GM21381 (cell line): ENCODE data around the gene MYO5A.
"Not testable (repeated sequence)": the region's sequence is repeated elsewhere in the genome, so short reads cannot be mapped to it uniquely, and the experiment has no call there.

Experiments
- ATAC-seq: cut with Tn5 transposase; IDR thresholded peaks from one replicate; pipeline ENCODE4 v1.9.1; 2021; ENCODE audit warnings: mild to moderate bottlenecking, moderate library complexity; ENCODE audit not compliant: unreplicated experiment

Gene MYO5A

DNA sequence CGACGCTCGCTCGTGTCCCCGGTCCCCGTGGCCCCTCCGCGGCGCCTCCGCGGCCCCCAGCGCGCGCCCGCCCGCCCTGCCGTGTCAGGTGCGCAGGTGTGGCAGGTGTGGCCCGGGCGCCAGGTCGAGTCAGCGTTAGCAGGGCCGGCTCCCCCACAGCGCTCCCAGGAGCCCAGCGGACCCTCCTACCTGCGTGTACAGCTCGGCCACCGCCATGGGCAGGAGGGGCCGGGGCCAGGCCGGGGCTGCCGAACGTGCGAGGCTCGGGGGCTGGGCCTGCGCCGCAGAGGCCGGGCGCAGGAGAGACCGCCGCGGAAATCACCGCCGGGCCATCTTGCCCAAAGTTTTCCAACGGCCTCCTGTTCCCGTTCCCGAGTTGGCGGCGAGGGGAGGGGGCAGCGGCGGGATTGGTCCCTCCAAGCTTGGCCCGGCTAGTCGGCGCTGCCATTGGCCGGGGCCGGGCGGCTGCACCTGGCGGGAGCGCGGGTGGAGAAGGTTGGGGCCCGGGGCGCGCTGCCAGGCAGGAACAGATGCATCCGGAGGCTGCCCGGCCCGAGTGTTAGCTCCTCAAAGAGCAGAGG, 233.2 kb downstream of the MYO5A start, which contains the start of gene MYO5C:
Gene MYO5C (minus strand): TSS at position 384 of the 581 bp plus-strand sequence. CDS start 168 bp downstream, at position 216.
- ATAC-seq, result no peak

DNA sequence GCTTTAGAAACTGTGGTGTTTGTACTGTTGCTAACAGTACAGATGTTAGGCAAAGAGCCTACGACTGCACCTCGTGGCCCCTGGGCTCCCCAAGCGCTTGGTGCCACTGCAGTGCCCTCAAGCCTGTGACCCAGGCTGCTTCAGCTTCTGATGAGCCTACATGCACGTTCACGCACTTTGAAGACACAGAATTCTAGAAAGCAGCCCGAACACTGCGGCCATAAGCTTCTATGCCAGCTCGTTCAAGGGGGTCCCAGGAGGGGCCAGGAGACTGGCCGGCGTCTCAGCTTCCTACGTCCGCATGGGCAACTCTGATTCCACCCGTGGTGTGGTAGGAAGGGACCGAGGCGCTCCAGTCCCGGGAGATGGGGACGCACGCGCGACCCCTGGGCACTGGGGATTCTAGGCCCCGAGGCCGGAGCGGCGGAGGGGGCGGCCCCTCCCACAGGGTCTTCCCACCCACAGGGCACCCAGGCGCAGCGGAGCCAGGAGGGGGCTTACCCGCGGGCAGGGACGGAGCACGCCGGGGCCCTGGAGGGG, 233.7 kb downstream of the MYO5A start:
- no peak for ATAC-seq

DNA sequence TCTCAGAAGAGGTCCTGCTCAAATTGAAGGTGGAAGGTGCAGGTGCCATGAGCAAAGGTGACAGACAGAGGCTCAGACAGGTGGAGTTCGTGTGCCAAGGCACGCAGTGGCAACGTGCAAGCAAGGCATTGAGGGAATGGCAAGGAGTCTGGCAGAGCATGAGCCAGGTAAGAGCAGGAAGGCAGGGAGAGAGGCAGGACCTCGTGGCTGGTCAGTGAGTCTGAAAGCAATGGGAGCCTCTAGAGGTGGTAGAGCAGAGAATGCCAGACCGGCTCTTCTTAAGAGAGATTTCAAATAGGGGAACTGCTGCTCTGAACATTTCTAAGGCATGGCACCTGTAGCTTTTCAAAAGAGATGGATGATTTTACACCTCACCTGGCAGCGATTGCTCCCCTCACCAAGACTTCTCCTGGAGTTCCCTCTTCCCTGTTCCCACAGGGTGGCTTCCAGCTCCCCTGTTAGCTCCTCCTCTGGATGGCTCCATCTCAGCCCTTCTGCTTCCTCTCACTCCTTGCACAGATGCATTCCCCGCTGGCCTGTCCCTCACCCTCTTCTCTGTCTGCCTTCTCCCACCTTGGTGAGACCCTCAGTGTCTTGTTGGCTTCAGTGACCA, 235.8 kb downstream of the MYO5A start:
- ATAC-seq, result no peak

DNA sequence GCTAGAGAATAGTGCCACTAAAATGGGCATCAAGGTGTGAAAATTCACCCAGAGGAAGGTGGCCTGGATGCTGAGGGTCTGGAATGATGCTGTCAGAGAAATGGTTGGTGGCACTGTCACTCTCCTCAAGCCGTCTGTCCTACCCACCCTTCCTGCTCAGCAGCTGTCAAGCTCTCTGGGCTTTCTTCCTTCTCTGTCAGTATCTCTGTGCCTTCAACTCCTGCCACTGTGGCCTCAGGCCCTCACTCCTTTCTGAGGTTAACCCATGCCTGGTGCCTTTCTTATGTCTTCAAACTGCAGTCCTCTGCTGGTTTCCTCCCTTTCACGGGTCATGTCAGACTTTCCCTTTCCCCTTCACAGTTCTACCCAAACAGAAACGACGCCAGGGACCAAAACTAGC, 237.5 kb downstream of the MYO5A start:
- peak; percentile 55 for ATAC-seq

DNA sequence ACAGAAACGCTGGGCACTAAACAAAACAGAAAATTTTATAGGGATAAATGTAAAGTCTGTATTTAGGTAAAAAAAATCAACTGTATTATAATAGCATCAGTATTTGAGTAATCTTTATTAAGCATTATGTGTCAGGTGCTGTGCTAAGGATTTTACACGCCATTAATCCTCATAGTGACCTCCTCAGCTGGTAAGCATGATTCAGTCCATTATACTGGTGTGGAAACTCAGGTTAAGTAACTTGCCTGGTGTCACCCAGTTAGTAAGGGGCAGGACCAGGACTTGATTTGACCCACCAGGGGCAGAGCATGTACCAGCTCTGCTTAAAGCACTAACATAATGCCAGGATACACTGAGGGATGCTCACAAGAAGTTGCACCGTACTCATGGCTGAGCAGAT, 237.9 kb downstream of the MYO5A start:
- no peak for ATAC-seq

DNA sequence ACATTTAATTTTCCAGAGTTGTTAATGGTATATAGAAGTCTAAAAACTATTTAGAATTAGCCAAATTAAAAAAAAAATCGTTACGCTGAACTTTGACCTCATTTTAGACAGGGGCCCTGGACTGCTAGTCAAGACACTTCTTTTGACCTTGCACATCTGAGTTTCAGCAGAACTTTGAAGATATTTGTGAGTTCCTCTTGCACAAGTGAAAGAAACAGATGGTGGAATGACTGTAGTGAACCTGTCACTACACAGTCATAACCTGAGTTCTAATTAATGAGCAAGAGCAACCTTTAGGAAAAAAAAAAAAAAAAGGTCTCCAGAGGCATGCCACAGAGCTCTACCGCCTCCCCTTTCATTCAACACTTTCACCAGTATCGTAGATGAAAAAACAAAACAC, 238.4 kb downstream of the MYO5A start:
- no peak for ATAC-seq

DNA sequence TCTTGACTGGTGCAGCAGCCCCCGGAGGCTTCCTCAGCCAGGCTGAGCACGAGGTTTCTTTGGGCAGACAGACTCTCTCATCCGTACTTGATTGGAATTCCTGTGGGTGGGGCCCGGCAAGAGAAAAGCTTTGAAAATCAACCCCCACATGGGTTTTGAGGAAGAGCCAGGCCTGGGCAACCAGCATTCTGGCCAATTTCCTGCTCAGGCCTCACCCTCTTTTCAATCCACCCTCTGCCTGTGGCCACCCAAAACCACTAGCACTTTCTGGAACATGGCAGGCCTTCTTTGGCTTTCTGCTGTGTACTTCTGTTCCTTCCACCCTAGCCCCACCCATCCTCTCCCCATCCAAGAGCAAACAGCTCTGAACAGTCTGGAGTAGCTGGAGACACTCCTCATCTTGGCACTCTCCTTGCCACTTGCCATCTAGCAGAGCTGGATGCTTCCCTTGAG, 239.0 kb downstream of the MYO5A start:
- ATAC-seq, result no peak

DNA sequence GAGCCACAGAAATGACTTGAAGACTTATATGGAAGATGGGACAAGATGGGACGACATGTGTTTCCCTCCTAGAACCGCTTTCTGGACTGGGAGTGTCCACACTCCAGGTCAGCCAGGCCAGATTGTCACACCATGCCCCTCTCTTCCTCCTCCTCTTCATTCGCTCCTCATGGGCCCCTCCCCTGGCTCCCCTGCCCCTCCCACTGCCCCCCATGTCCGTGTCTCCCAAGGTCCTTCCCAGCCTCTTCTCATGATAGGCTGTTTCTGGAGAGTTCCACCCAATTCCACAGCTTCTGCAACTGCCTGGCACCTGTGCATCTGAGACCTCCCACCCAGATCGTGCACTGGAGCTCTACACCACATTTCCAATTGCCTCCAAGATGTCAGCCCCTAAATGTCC, 239.7 kb downstream of the MYO5A start:
- no peak for ATAC-seq

DNA sequence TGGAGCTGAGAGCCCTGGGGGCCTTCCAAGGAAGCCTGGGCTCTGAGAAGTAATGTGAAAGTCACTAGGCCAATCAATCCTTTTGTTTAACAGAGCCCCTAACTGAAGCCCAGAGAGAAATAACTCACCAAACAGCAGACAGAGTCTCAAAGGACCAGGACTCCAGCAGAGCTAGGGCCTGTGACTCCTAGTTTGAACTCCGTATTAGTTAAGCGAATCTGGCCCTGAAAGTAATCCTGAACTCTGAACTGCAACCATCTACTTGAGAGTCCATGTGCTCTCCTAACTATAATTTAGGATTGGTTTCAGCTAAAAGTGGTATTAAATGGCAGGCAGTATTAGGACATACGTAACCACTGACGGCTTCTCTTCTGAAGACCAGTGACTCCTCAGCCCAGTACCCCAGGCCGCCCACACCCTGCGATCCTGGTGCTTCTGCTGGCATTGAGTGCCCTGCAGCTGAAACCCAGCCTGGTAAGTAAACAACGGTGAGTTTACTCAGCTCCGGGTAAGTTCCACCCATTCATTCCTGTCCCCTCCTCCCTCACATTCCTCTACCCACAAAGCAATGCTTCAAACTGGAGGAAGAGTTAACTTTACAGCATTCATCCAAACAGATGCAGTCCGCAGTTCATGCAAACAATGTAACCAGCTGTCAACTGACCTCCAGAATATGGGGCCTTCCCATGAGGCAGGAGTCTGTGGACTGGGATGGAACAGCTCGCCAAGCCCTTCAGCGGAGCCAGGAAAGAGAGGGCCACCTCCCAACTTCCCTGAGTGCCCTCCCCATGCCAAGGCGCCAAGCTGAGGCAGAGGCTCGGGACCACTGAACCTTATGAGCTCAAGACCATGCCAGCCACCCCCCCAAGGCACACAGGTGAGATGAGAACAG, 240.4 kb downstream of the MYO5A start:
- no peak for ATAC-seq

DNA sequence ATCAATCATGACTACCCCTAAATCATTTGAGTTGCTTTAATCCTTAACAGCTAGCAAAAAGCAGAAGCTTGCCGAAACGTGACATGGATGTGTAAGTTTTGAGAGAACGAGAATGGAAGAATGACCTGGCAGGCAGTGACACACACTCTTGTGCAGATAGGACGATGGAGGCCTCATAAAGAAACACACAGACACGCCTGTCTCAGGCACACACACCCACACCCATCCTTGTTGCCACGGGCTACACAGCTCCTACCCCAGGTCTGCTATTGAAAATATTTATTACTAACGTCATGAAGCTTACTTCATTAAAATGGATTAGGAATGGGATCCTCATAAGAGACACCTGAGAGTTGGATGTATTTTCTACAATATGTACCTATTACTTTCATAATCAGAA, 241.6 kb downstream of the MYO5A start:
- ATAC-seq, result no peak

DNA sequence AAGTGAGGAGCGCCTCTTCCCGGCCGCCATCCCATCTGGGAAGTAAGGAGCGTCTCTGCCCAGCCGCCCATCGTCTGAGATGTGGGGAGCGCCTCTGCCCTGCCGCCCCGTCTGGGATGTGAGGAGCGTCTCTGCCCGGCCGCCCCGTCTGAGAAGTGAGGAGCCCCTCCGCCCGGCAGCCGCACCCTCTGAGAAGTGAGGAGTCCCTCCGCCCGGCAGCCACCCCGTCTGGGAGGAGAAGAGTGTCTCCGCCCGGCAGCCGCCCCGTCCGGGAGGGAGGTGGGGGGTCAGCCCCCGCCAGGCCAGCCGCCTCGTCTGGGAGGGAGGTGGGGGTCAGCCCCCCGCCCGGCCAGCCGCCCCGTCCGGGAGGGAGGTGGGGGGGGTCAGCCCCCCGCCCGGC, 242.7 kb downstream of the MYO5A start:
- ATAC-seq, result not testable (repeated sequence)

DNA sequence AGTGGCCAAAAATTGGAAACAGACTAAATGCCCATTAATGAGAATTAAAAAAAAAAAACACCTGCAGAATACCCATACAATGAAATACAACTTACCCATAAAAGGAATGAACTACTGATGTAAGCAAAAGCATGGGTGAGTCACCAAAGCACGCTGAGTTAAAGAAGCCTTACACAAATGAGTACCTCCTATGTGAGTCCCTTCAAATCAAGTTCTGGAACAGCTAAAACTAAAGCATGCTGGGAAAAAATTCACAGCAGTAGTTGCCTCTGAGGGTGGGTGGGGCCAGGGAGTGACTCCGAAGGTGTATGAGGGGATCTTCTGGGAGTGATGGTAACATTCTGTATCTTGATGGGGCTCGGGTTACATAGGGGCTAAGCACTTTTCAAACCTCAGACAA, 244.5 kb downstream of the MYO5A start:
- no peak for ATAC-seq

DNA sequence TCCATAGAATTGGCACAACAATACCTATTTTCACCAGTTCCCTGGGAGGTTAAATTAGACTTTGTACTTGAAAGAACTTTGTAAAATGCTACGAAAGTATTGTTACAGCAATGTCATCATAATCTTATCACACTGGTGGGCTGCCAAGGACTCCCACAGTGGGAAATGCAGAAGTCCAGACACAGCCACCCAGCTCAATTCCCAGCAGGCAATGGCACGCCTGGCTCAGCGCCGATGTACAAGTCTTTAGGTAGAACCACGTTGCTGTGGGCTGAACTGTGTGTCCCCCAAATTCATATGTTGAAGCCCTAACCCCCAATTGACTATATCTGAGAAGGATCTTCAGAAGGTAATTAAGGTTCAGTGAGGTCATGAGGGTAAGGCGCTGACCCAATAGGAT, 245.4 kb downstream of the MYO5A start:
- no peak for ATAC-seq

DNA sequence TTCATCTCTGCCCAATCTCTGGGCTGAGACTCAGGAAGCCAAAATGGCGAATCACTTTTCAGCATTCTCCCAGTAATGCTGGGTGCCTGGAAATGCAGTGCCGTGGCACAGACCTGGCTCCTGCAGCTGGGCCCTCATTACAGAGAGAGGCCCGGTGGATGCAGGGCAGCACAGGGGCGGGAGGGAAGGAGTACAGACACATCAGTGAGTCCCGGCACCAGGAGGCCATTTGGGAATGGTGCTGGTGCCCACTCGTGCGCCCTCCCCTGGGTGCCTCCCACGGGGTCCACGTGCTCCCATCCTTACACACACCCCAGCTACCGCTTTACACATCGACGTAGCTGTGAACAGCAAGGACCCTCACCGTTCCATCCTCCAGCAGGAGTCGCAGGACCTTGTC, 246.3 kb downstream of the MYO5A start:
- ATAC-seq, result no peak

DNA sequence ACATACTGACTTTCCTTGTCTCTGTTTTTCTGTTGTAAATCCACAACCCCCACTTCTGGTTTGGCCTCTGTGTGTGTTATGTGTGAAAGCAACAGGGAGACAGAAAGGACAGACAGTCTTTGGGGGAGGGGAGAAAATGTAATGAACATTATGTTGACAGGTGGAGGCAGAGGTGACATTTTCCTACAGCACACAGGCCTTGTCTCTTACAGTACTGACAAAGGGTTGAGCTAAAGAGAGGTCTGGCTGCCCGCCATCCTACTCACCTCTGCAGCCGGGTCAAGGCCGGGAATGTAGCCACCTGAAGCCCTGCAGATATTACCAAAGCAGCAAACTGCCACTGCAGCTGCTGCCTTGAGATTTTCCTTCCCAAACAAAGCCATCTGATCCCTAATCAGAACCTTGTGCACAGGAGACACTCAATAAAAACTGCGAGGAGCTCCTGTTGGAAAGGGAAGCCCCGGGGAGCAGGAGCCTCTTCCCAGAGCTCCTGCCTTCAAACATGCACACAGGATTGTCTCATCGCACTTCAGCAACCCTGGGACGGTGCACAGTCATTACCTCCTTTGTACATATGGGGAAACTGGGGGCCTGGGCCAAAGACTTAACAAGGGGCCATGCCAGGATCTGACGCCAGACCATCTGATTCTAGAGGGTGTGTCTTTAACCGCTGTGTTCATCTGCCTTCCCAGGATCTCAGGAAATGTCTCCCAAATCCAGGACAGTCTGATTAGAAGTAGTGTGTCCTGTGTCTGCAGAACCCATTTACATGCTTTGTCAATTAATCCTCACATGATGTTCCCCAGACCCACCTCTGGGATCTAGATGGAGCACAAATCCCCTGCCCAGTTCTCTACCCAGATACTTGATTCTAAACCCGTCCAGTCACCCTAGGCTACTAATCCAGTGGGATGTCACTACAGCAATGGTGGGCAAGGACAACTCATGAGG, 247.3 kb downstream of the MYO5A start:
- no peak for ATAC-seq

DNA sequence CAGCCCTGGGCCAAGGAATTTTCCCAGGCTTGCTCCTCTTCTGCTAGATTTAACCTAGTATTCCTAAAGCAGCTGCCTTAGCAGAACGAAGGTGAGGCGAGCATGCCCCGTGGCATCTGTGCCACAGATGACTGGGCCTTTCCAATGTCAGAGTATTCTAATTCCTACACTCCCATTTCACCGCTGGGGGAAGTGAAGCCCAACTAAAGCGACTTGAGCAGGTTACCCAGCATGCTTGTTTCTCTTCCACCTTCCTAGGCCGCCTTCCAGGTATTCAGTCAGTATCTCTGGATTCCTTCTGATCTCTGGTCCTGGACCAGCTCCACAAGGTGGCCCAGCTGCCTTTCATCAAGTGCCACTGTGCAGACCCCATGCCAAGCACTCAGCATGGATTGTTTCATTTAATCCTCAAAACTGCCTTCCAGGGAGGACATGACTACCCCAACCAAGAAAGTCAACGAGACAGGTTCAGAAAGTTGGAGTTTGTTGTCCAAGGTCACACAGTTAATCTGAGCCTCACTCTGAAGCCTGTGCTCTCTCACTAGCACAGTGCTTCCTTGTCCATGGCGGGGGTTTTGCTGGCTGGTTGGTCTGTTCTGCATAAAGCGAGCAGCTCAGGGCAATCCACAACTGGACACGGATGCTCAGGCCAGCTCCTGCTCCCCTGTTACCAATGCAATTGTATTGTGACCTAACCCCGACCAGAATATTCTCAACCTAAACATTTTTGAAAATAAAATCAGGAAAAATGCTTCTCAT, 248.2 kb downstream of the MYO5A start:
- no peak for ATAC-seq

DNA sequence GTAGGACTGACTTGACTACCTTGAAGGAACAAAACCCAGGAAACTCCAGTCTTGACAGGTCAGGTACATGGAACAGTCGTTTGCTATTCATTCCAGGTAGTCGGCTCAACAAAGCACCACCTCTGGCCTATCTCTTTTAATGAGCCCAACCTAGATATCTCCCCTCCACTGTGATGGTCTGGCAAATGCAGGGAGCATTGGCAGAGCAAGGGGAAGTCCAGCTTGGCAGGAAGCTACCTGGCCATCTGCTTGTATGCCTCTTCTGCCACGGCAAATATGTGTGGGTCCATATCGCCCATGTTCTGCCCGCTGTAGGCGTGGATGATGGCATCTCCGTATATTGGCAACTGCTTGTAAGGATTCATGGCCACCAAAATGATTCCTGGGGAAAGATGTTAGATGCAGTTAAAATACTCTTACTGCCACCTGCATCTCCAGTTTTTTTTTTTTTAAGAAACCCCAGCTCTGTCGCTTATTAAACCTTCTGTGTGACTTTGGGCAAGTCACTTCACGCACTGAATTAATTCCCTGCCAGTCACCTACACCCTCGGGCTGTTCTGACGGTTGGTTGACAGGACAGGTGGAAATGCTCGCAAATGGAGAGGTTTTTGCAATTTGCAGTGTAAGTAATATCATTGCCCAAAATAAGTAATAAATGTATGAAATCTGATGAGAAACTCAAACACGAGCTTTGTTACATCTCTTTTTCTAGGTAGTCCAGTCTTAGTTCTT, 249.9 kb downstream of the MYO5A start:
- no peak for ATAC-seq

DNA sequence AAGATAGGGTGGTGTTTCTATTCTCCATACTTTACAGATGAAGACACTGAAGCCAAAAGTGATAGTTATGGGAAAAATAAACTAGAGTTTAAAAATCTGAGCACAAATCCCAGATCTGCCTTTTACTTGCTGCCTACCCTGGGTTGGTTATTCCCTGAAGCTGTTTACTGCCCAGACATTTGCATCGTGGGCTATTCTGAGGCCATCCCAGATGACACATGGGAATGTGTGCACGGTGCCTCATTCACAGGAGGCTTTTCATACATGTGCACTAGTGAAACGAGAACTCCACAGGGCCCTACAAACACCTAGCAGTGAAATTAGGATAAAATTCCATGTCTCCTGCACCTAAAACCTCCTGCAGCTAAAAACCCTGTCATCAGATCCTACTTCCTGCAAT, 250.5 kb downstream of the MYO5A start:
- ATAC-seq, result no peak

DNA sequence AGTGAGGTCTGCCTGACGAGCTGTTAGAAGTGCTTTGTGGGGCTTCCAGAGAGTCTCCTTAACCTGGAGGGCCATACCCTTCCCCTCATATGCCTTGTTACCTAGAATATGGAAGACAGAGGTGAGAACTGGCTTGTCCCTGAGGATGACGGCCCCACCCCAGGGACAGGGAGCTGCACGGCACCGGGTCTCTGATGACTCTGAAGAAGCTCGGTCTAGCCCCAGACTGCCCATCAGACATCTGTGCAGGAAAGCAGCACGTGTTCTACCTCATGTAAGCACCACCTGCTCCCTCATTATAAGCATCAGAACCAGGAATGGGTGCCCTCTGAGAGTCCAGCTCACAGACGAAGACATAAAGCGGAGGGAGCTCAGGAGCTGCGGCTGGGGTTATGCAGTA, 251.1 kb downstream of the MYO5A start:
- ATAC-seq, result no peak
